ENCODE results near the gene LARGE1.

Gene LARGE1

GRCh38 chr22:33920197-33920540 is at the start of gene LARGE1:
LARGE1 (minus strand) TSS chr22:33920476.
- H3F3A ChIP-seq (ENCODE audit: insufficient read depth): no peaks in the 10 kb centered on the region
- H3K27ac ChIP-seq (ENCODE audit: low read depth, low read length): no peak within 1 kb of the TSS
- no peaks in the 10 kb centered on the region for H3K79me2 ChIP-seq (ENCODE audit: insufficient read depth, low read length)
- TF ChIP-seq CTCF (IDR thresholded peaks at IDR 0.05; ENCODE audit: insufficient read depth, low read length, poor library complexity, severe bottlenecking): no peak
- no peak for TF ChIP-seq EZH2phosphoT487 (conservative IDR thresholded peaks at IDR 0.05; ENCODE audit: low read length)
- H4K20me1 ChIP-seq (ENCODE audit: low read depth, low read length): no peaks in the 10 kb centered on the region
- H3K9me2 ChIP-seq (replicated peaks; ENCODE audit: insufficient read depth, low read length): no peaks in the 10 kb centered on the region
- peak within 1 kb of the TSS; percentile 84 for H2AFZ ChIP-seq (ENCODE audit: low read depth, low read length, severe bottlenecking)
- H3K4me3 ChIP-seq (ENCODE audit: insufficient read depth, low read length, poor library complexity, severe bottlenecking): peak within 1 kb of the TSS; percentile 53
- no peaks in the 10 kb centered on the region for H3K27me3 ChIP-seq (ENCODE audit: low read length)
- H3K9ac ChIP-seq (ENCODE audit: low read length): peak within 1 kb of the TSS; percentile 50
- peak within 1 kb of the TSS; percentile 72 for H3K4me2 ChIP-seq (ENCODE audit: low read depth, low read length, poor library complexity, severe bottlenecking)
- no peaks in the 10 kb centered on the region for H3K36me3 ChIP-seq (ENCODE audit: low read length)
- H3K9me3 ChIP-seq (ENCODE audit: insufficient read depth, low read length): no peaks in the 10 kb centered on the region

GRCh38 chr22:33969045-33969444 is 48.8 kb upstream of the LARGE1 start:
- Histone ChIP-seq H3K4me2 (ENCODE audit: low read depth, low read length, poor library complexity, severe bottlenecking) (no peak overlapping the region), H3K27me3 (ENCODE audit: low read length) (no peaks in the 10 kb centered on the region), H3K79me2 (ENCODE audit: insufficient read depth, low read length) (no peaks in the 10 kb centered on the region), H3K27ac (ENCODE audit: low read depth, low read length) (no peak overlapping the region), H2AFZ (ENCODE audit: low read depth, low read length, severe bottlenecking) (no peak overlapping the region), H3K9me2 (replicated peaks; ENCODE audit: insufficient read depth, low read length) (no peaks in the 10 kb centered on the region), H4K20me1 (ENCODE audit: low read depth, low read length) (no peaks in the 10 kb centered on the region), H3K9ac (ENCODE audit: low read length) (no peak overlapping the region), H3K36me3 (ENCODE audit: low read length) (no peaks in the 10 kb centered on the region), H3K4me3 (ENCODE audit: insufficient read depth, low read length, poor library complexity, severe bottlenecking) (no peak overlapping the region), H3K9me3 (ENCODE audit: insufficient read depth, low read length) (no peaks in the 10 kb centered on the region), H3F3A (ENCODE audit: insufficient read depth) (no peaks in the 10 kb centered on the region)
- TF ChIP-seq CTCF (IDR thresholded peaks at IDR 0.05; ENCODE audit: insufficient read depth, low read length, poor library complexity, severe bottlenecking) (no peak), EZH2phosphoT487 (conservative IDR thresholded peaks at IDR 0.05; ENCODE audit: low read length) (no peak)

GRCh38 chr22:33964121-33964520 is 43.8 kb upstream of the LARGE1 start:
- H3K36me3 ChIP-seq (ENCODE audit: low read length): no peaks in the 10 kb centered on the region
- H3K79me2 ChIP-seq (ENCODE audit: insufficient read depth, low read length): no peaks in the 10 kb centered on the region

More at GRCh38 chr22:33964121-33964520, 43.8 kb upstream of the LARGE1 start:
- H3F3A ChIP-seq (ENCODE audit: insufficient read depth): no peaks in the 10 kb centered on the region
- no peak overlapping the region for H3K4me2 ChIP-seq (ENCODE audit: low read depth, low read length, poor library complexity, severe bottlenecking)
- H4K20me1 ChIP-seq (ENCODE audit: low read depth, low read length): no peaks in the 10 kb centered on the region
- no peak for TF ChIP-seq CTCF (IDR thresholded peaks at IDR 0.05; ENCODE audit: insufficient read depth, low read length, poor library complexity, severe bottlenecking)
- no peak for TF ChIP-seq EZH2phosphoT487 (conservative IDR thresholded peaks at IDR 0.05; ENCODE audit: low read length)
- no peaks in the 10 kb centered on the region for H3K27me3 ChIP-seq (ENCODE audit: low read length)
- H3K9me3 ChIP-seq (ENCODE audit: insufficient read depth, low read length): no peaks in the 10 kb centered on the region
- H3K9ac ChIP-seq (ENCODE audit: low read length): no peak overlapping the region
- H2AFZ ChIP-seq (ENCODE audit: low read depth, low read length, severe bottlenecking): no peak overlapping the region
- H3K9me2 ChIP-seq (replicated peaks; ENCODE audit: insufficient read depth, low read length): no peaks in the 10 kb centered on the region
- no peak overlapping the region for H3K4me3 ChIP-seq (ENCODE audit: insufficient read depth, low read length, poor library complexity, severe bottlenecking)
- no peak overlapping the region for H3K27ac ChIP-seq (ENCODE audit: low read depth, low read length)

Data from SU-DHL-6 (cell line).